SK-N-SH (cell line): ENCODE data around the gene DMAP1. TPM values are rescaled to one million over a fixed set of nuclear protein-coding genes. Genes with fewer than 3 reads are reported as not detected.

Source experiments
- CTCF ChIA-PET: fragments of 300-600, 350-600 bp; formaldehyde crosslinking; extraction: SDS; loops from one replicate; lab custom pipeline; 2021; lab: Yijun Ruan, JAX
- POLR2A ChIA-PET: fragments of 350-600 bp; sonication (Branson Sonifier 250); formaldehyde crosslinking; extraction: SDS; loops from one replicate; lab custom pipeline; 2020; ENCODE audit warnings: antibody characterized with exemption, inconsistent platforms; lab: Yijun Ruan, JAX
- DNase-seq: peaks from one replicate; pipeline ENCODE4 v3.0.0; 2012
- H2AFZ ChIP-seq: fragments of 200-600 bp; sonication (generic); 2 replicates; pipeline ENCODE4 v1.8.1; 2016; ENCODE audit warnings: antibody characterized with exemption, mild to moderate bottlenecking, low read depth
- H3F3A ChIP-seq: fragments of 200-600 bp; sonication (generic); replicated peaks from 2 replicates; pipeline ENCODE3; 2016; ENCODE audit warnings: antibody characterized with exemption, mild to moderate bottlenecking; ENCODE audit not compliant: insufficient read depth
- H3K27ac ChIP-seq, 2 experiments: fragments of 200-500 bp in 1 of 2; fragments of 200-600 bp in 1 of 2; sonication (Bioruptor generic) in 1 of 2; sonication (generic), shearing (Covaris generic) in 1 of 2; 2 replicates each; pipeline versions ENCODE4 v1.5.1 to v1.6.1; 2014 to 2016; ENCODE audit warnings: low read depth in 2 of 2, inconsistent platforms in 1 of 2, low read length in 1 of 2, mild to moderate bottlenecking in 1 of 2, mixed read lengths in 1 of 2
- H3K27me3 ChIP-seq: fragments of 200-600 bp; sonication (generic), shearing (Covaris generic); 2 replicates; pipeline ENCODE4 v1.6.1; 2016; ENCODE audit warnings: mixed run types; ENCODE audit not compliant: insufficient read depth
- H3K36me3 ChIP-seq, 2 experiments: fragments of 200-500 bp in 1 of 2; fragments of 200-600 bp in 1 of 2; sonication (Bioruptor generic) in 1 of 2; sonication (generic) in 1 of 2; replicated peaks in 1 of 2; 2 replicates each; pipeline versions ENCODE3 to v1.5.1; 2014 to 2016; ENCODE audit warnings: low read length in 1 of 2, mild to moderate bottlenecking in 1 of 2; ENCODE audit not compliant: insufficient read depth in 2 of 2, control insufficient read depth in 1 of 2
- H3K4me1 ChIP-seq, 2 experiments: fragments of 200-500 bp in 1 of 2; fragments of 200-600 bp in 1 of 2; sonication (Bioruptor generic) in 1 of 2; sonication (generic), shearing (Covaris generic) in 1 of 2; 2 replicates each; pipeline versions ENCODE4 v1.5.1 to v1.6.1; 2014 to 2016; ENCODE audit warnings: low read depth in 1 of 2, low read length in 1 of 2, mixed run types in 1 of 2; ENCODE audit not compliant: insufficient read depth in 2 of 2, control insufficient read depth in 1 of 2
- H3K4me2 ChIP-seq: fragments of 200-600 bp; sonication (generic), shearing (Covaris generic); 2 replicates; pipeline ENCODE4 v1.6.1; 2017; ENCODE audit warnings: mixed run types
- H3K4me3 ChIP-seq, 2 experiments: fragments of 200-500 bp in 1 of 2; fragments of 200-600 bp in 1 of 2; sonication (Bioruptor generic) in 1 of 2; sonication (generic), shearing (Covaris generic) in 1 of 2; 2 replicates each; pipeline versions ENCODE4 v1.5.1 to v1.8.1; 2014 to 2016; ENCODE audit warnings: low read depth in 2 of 2, inconsistent platforms in 1 of 2, low read length in 1 of 2, mild to moderate bottlenecking in 1 of 2, mixed read lengths in 1 of 2, moderate library complexity in 1 of 2
- H3K79me2 ChIP-seq: fragments of 200-600 bp; sonication (generic); 2 replicates; pipeline ENCODE4 v1.8.1; 2017; ENCODE audit warnings: mild to moderate bottlenecking; ENCODE audit not compliant: insufficient read depth
- H3K9ac ChIP-seq: fragments of 200-600 bp; sonication (generic); 2 replicates; pipeline ENCODE4 v1.6.1; 2017; ENCODE audit warnings: mixed run types
- H3K9me2 ChIP-seq: fragments of 200-600 bp; sonication (generic); 2 replicates; pipeline ENCODE4 v1.6.1; 2017; ENCODE audit warnings: mixed run types
- H3K9me3 ChIP-seq: fragments of 200-600 bp; sonication (generic); 2 replicates; pipeline ENCODE4 v1.6.1; 2017; ENCODE audit warnings: mixed run types, mild to moderate bottlenecking, moderate library complexity
- H4K20me1 ChIP-seq: fragments of 200-600 bp; sonication (generic); 2 replicates; pipeline ENCODE4 v1.6.1; 2017; ENCODE audit warnings: mild to moderate bottlenecking, mixed run types; ENCODE audit not compliant: insufficient read depth
- CHD2 ChIP-seq: fragments of 150-350 bp; IDR thresholded peaks from 2 replicates; pipeline ENCODE4 v1.6.1; 2018; ENCODE audit warnings: low read length; ENCODE audit not compliant: partially characterized antibody
- ELF1 ChIP-seq: IDR thresholded peaks from 2 replicates; pipeline ENCODE4 v1.4.0; 2012
- EP300 ChIP-seq, 2 experiments: IDR thresholded peaks; 2 replicates each; pipeline versions ENCODE4 v1.4.0 to v1.6.1; 2012; ENCODE audit warnings: borderline replicate concordance in 1 of 2, low read depth in 1 of 2, low read length in 1 of 2
- FOSL2 ChIP-seq: IDR thresholded peaks from 2 replicates; pipeline ENCODE4 v1.4.0; 2012; ENCODE audit warnings: low read depth, mild to moderate bottlenecking, moderate library complexity, borderline replicate concordance
- FOXJ3 ChIP-seq: sonication (generic); formaldehyde crosslinking; IDR thresholded peaks from 2 replicates; pipeline ENCODE4 v1.5.1; 2020; ENCODE audit warnings: mild to moderate bottlenecking, missing genetic modification reagents
- FOXM1 ChIP-seq: IDR thresholded peaks from 2 replicates; pipeline ENCODE4 v1.4.0; 2012; ENCODE audit warnings: low read depth, mild to moderate bottlenecking
- JUND ChIP-seq: IDR thresholded peaks from 2 replicates; pipeline ENCODE4 v1.4.0; 2012
- NFIC ChIP-seq: IDR thresholded peaks from 2 replicates; pipeline ENCODE4 v1.4.0; 2012; ENCODE audit warnings: borderline replicate concordance
- NRF1 ChIP-seq: IDR thresholded peaks from 2 replicates; pipeline ENCODE4 v1.6.1; 2012; ENCODE audit warnings: low read depth, mild to moderate bottlenecking, low read length
- POLR2AphosphoS5 ChIP-seq: IDR thresholded peaks from 2 replicates; pipeline ENCODE4 v1.6.1; 2012; ENCODE audit warnings: low read depth, low read length
- RAD21 ChIP-seq: IDR thresholded peaks from 2 replicates; pipeline ENCODE4 v1.6.1; 2012; ENCODE audit warnings: mild to moderate bottlenecking, low read length
- RFX5 ChIP-seq: IDR thresholded peaks from 2 replicates; pipeline ENCODE4 v1.6.1; 2012; ENCODE audit warnings: mild to moderate bottlenecking, improper control_type of control experiment, low read length
- TAF1 ChIP-seq: IDR thresholded peaks from 2 replicates; pipeline ENCODE4 v1.6.1; 2012; ENCODE audit warnings: low read depth, mild to moderate bottlenecking, low read length, moderate library complexity, borderline replicate concordance
- TCF12 ChIP-seq: IDR thresholded peaks from 2 replicates; pipeline ENCODE4 v1.4.0; 2012
- WGBS: methylation state at CpG from one replicate; pipeline ENCODE4 v1.1.6; 2017; ENCODE audit warnings: low lambda C conversion rate; 5-methylcytosine and 5-hydroxymethylcytosine counted together
- polyA plus RNA-seq, 3 experiments: library from polyadenylated mRNA; depleted of rRNA; stranded (reverse); fragments of >200 nt; gene quantifications; 2 replicates each; pipeline ENCODE4 v1.2.3, GENCODE V29; 2012
- TF ChIP-seq, protein P1 (sequence below): fragments of 150-350 bp; IDR thresholded peaks from 2 replicates; pipeline ENCODE4 v1.6.1; 2017; ENCODE audit warnings: antibody characterized with exemption, low read length, low read depth, borderline replicate concordance
- TF ChIP-seq, protein P2 (sequence below): IDR thresholded peaks from 2 replicates; pipeline ENCODE4 v1.4.0; 2012; ENCODE audit warnings: low read depth, borderline replicate concordance
- TF ChIP-seq, protein P3 (sequence below): IDR thresholded peaks from 2 replicates; pipeline ENCODE4 v1.4.0; 2012; ENCODE audit warnings: low read depth

Gene DMAP1
- polyA plus RNA-seq, 1 of the 3 experiments (the other 2 are of a cell fraction): 59.6 TPM

DNA sequence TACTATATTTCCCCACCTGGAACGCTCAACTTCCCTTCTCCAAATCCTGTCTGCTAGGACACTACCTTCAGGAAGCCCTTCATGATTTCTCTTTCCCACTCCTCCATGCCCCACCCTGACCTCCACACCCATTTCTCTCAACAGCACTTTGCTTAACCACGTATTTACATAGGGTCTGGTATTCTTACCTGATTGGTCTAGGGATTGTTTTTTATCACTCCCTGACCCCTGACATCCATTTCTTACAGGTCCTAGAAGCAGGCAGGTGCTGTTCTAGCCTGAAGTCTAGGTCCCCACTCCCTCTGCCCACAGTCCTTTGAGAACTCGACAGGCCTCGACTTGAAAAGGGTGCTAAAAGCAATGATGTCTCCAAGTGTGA is 47.5 kb downstream of the DMAP1 start:
- H3K36me3 ChIP-seq: peaks cover 0 to 8% of the 10 kb centered on the region in 2 experiments
- H3K27ac ChIP-seq: no peak overlapping the region
- no peak for DNase-seq
- H3K4me1 ChIP-seq: peaks cover 0 to 22% of the 10 kb centered on the region in 2 experiments; a peak in 2 of 4 replicates
- no peaks in the 10 kb centered on the region for H3K79me2 ChIP-seq
- H3F3A ChIP-seq: no peaks in the 10 kb centered on the region
- H3K4me2 ChIP-seq: no peak overlapping the region
- H3K9me2 ChIP-seq: no peaks in the 10 kb centered on the region
- ChIA-PET POLR2A (no interaction called here), CTCF (interaction anchor here (3.8 kb wide), 1 partner anchor 43 kb away, joined by 15 read pairs; no protein-coding TSS in a partner anchor)
- WGBS: 95% methylated on average over 4 of the region's 4 CpGs
- no peak for TF ChIP-seq FOSL2
- TF ChIP-seq NFIC: no peak
- TF ChIP-seq POLR2AphosphoS5: no peak
- no peak for TF ChIP-seq TAF1
- TF ChIP-seq TCF12: no peak
- TF ChIP-seq RAD21: no peak
- TF ChIP-seq NRF1: no peak
- no peak for TF ChIP-seq FOXM1
- no peak for TF ChIP-seq EP300 (IDR thresholded peaks at IDR 0.05; ENCODE audit: borderline replicate concordance in 1 of 2, low read depth in 1 of 2, low read length in 1 of 2)
- no peak for TF ChIP-seq CHD2
- no peak for TF ChIP-seq FOXJ3 (CRISPR knock-in tag)
- TF ChIP-seq JUND: no peak
- TF ChIP-seq ELF1: no peak
- TF ChIP-seq, protein P1, sequence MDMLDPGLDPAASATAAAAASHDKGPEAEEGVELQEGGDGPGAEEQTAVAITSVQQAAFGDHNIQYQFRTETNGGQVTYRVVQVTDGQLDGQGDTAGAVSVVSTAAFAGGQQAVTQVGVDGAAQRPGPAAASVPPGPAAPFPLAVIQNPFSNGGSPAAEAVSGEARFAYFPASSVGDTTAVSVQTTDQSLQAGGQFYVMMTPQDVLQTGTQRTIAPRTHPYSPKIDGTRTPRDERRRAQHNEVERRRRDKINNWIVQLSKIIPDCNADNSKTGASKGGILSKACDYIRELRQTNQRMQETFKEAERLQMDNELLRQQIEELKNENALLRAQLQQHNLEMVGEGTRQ: no peak
- no peak for TF ChIP-seq RFX5
- TF ChIP-seq, protein P2, sequence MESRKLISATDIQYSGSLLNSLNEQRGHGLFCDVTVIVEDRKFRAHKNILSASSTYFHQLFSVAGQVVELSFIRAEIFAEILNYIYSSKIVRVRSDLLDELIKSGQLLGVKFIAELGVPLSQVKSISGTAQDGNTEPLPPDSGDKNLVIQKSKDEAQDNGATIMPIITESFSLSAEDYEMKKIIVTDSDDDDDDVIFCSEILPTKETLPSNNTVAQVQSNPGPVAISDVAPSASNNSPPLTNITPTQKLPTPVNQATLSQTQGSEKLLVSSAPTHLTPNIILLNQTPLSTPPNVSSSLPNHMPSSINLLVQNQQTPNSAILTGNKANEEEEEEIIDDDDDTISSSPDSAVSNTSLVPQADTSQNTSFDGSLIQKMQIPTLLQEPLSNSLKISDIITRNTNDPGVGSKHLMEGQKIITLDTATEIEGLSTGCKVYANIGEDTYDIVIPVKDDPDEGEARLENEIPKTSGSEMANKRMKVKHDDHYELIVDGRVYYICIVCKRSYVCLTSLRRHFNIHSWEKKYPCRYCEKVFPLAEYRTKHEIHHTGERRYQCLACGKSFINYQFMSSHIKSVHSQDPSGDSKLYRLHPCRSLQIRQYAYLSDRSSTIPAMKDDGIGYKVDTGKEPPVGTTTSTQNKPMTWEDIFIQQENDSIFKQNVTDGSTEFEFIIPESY: no peak
- TF ChIP-seq, protein P3, sequence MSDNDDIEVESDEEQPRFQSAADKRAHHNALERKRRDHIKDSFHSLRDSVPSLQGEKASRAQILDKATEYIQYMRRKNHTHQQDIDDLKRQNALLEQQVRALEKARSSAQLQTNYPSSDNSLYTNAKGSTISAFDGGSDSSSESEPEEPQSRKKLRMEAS: no peak
- H4K20me1 ChIP-seq: 0 out of 2 replicates have a peak, but pooled peaks cover 4% of the 10 kb centered on the region
- no peak overlapping the region for H3K9ac ChIP-seq
- no peaks in the 10 kb centered on the region for H3K27me3 ChIP-seq
- H2AFZ ChIP-seq: no peak overlapping the region
- H3K9me3 ChIP-seq: no peaks in the 10 kb centered on the region
- no peak overlapping the region for H3K4me3 ChIP-seq
